SU-DHL-6 (cell line): Measurements from ENCODE around the gene SEC16A.

Source experiments
- H2AFZ ChIP-seq: fragments of 200-600 bp; sonication (generic); 2 replicates; pipeline ENCODE4 v1.6.1; 2014; ENCODE audit warnings: low read depth, mild to moderate bottlenecking, moderate library complexity, mixed read lengths, antibody characterized with exemption, low read length; ENCODE audit not compliant: severe bottlenecking
- H3F3A ChIP-seq: fragments of 200-600 bp; shearing (Covaris generic); 2 replicates; pipeline ENCODE4 v1.6.0; 2016; ENCODE audit warnings: antibody characterized with exemption, mild to moderate bottlenecking; ENCODE audit not compliant: insufficient read depth
- H3K27ac ChIP-seq: fragments of 200-600 bp; sonication (generic); 2 replicates; pipeline ENCODE4 v1.5.1; 2016; ENCODE audit warnings: low read depth, mild to moderate bottlenecking, low read length, moderate library complexity, mixed read lengths
- H3K27me3 ChIP-seq: fragments of 200-600 bp; sonication (generic), shearing (Covaris generic); 2 replicates; pipeline ENCODE4 v1.6.0; 2014; ENCODE audit warnings: mild to moderate bottlenecking, low read length
- H3K36me3 ChIP-seq: fragments of 200-600 bp; sonication (generic); 2 replicates; pipeline ENCODE4 v1.6.1; 2014; ENCODE audit warnings: mild to moderate bottlenecking, low read length, mixed read lengths
- H3K4me2 ChIP-seq: fragments of 300-600, 200-600 bp; shearing (Covaris generic), sonication (generic); 2 replicates; pipeline ENCODE4 v1.6.0; 2014; ENCODE audit warnings: low read length, low read depth, mild to moderate bottlenecking; ENCODE audit not compliant: poor library complexity, severe bottlenecking
- H3K4me3 ChIP-seq: fragments of 200-600 bp; sonication (generic); 2 replicates; pipeline ENCODE4 v1.5.1; 2014; ENCODE audit warnings: antibody characterized with exemption, low read length, mild to moderate bottlenecking, mixed read lengths; ENCODE audit not compliant: insufficient read depth, poor library complexity, severe bottlenecking
- H3K79me2 ChIP-seq: fragments of 200-600 bp; sonication (generic); 2 replicates; pipeline ENCODE4 v1.6.1; 2014; ENCODE audit warnings: mild to moderate bottlenecking, low read length, moderate library complexity; ENCODE audit not compliant: insufficient read depth
- H3K9ac ChIP-seq: fragments of 200-600 bp; sonication (generic); 2 replicates; pipeline ENCODE4 v1.7.0; 2014; ENCODE audit warnings: mild to moderate bottlenecking, low read length
- H3K9me2 ChIP-seq: fragments of 200-600 bp; sonication (generic); replicated peaks from 2 replicates; pipeline ENCODE4 v1.6.1; 2014; ENCODE audit warnings: low read length; ENCODE audit not compliant: insufficient read depth
- H3K9me3 ChIP-seq: fragments of 200-600 bp; sonication (generic); 2 replicates; pipeline ENCODE4 v1.6.1; 2014; ENCODE audit warnings: low read length, mixed read lengths; ENCODE audit not compliant: insufficient read depth
- H4K20me1 ChIP-seq: fragments of 200-600 bp; sonication (generic); 2 replicates; pipeline ENCODE4 v1.6.1; 2014; ENCODE audit warnings: low read depth, mild to moderate bottlenecking, antibody characterized with exemption, low read length, moderate library complexity, mixed read lengths
- CTCF ChIP-seq: fragments of 200-600 bp; sonication (generic); IDR thresholded peaks from one replicate; pipeline ENCODE4 v1.5.1; 2017; ENCODE audit warnings: antibody characterized with exemption, mild to moderate bottlenecking, low read length, moderate library complexity; ENCODE audit not compliant: insufficient read depth, poor library complexity, severe bottlenecking
- EZH2phosphoT487 ChIP-seq: fragments of 200-600 bp; sonication (generic), shearing (Covaris generic); conservative IDR thresholded peaks from 2 replicates; pipeline ENCODE4 v1.6.1; 2018; ENCODE audit warnings: mild to moderate bottlenecking, antibody characterized with exemption, low read length, moderate library complexity, mixed read lengths

SEC16A gene

GRCh38 chr9:136397643-136398042 is 85.2 kb downstream of the SEC16A start:
- H3K36me3 ChIP-seq: no peaks in the 10 kb centered on the region
- H3K27ac ChIP-seq: no peak overlapping the region
- no peaks in the 10 kb centered on the region for H3K9me2 ChIP-seq
- peaks cover 11% of the 10 kb centered on the region; the same call in 1 of the 2 replicates for H3F3A ChIP-seq
- no peaks in the 10 kb centered on the region for H3K9me3 ChIP-seq
- no peak overlapping the region for H3K4me2 ChIP-seq
- H3K9ac ChIP-seq: no peak overlapping the region
- TF ChIP-seq CTCF (no peak), EZH2phosphoT487 (no peak)
- no peak overlapping the region for H2AFZ ChIP-seq
- H3K79me2 ChIP-seq: peaks cover 22% of the 10 kb centered on the region
- H3K4me3 ChIP-seq: no peak overlapping the region
- H4K20me1 ChIP-seq: no peaks in the 10 kb centered on the region; the same call in 1 of the 2 replicates
- H3K27me3 ChIP-seq: no peaks in the 10 kb centered on the region

GRCh38 chr9:136396219-136396515 is 86.7 kb downstream of the SEC16A start:
- Histone ChIP-seq H3K9me2 (no peaks in the 10 kb centered on the region), H3K36me3 (no peaks in the 10 kb centered on the region), H3K9ac (no peak overlapping the region), H3K9me3 (no peaks in the 10 kb centered on the region), H3K27ac (no peak overlapping the region), H3K27me3 (no peaks in the 10 kb centered on the region), H2AFZ (no peak overlapping the region), H3F3A (peaks cover 3% of the 10 kb centered on the region; the same call in 1 of the 2 replicates), H3K4me2 (no peak overlapping the region), H3K4me3 (no peak overlapping the region), H3K79me2 (peaks cover 22% of the 10 kb centered on the region), H4K20me1 (no peaks in the 10 kb centered on the region; the same call in 1 of the 2 replicates)
- TF ChIP-seq EZH2phosphoT487 (no peak), CTCF (no peak)

- Histone ChIP-seq H3K27me3 (no peaks in the 10 kb centered on the region), H4K20me1 (no peaks in the 10 kb centered on the region; the same call in 1 of the 2 replicates), H3K27ac (no peak overlapping the region), H2AFZ (no peak overlapping the region), H3K79me2 (peaks cover 22% of the 10 kb centered on the region), H3F3A (no peaks in the 10 kb centered on the region; the same call in 1 of the 2 replicates), H3K36me3 (no peaks in the 10 kb centered on the region; the same call in 1 of the 2 replicates), H3K4me3 (no peak overlapping the region), H3K9ac (no peak overlapping the region), H3K9me2 (no peaks in the 10 kb centered on the region), H3K9me3 (no peaks in the 10 kb centered on the region), H3K4me2 (no peak overlapping the region)
- TF ChIP-seq EZH2phosphoT487: no peak
- TF ChIP-seq CTCF: no peak
These were observed 87.3 kb downstream of the SEC16A start for GRCh38 chr9:136395345-136396218.
